ENCODE measurements around the gene NPAS3. TPM values are rescaled to one million over a fixed set of nuclear protein-coding genes. Genes with fewer than 3 reads are reported as not detected.

Gene NPAS3
- total RNA-seq, 4 donors from 2014 or later, result 4.0 to 12.2 (median 5.6) TPM

DNA sequence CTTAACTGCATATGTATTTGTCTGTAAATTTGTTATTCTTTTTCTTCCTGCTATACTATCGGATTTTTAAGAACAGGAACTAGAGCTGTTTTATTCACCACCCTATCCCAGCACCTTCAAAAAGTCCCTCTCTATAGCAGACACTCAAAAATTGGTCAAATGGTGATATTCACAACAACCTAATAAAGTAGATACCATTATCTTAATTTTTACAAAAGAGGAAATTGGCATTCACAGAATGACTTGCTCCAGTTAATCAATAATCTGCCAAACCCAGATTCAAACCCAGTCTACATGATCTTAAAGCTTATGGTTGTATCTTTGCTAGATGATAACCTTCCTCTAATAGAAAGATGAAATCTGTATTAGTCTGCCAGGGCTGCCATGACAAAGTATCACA is 585.6 kb downstream of the NPAS3 start:
- 90 to 93% methylated on average over 1 of the region's 1 CpG for WGBS, 2 donors

DNA sequence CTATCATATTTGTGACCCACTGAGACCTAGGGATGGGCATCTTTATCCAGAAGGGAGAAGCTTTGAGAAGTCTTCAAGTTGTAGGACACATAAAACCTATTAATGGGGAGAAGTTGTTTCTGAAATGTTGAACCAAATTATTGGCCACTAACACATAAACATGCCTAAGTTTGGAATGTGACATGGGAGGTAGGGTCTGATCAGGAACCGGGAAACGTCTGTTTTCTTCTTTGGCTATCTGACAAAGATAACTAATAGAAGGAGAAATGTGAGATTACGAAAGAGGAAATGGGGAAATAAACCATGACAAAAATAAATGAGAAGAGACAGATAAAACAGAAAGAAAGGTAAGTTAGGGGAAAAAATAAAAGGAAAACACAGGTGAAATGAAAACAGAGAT is 586.9 kb downstream of the NPAS3 start:
- WGBS, 2 donors, result 58 to 68% methylated on average over 3 of the region's 3 CpGs
- H3K27me3 ChIP-seq, result no peaks in the 10 kb centered on the region
- TF ChIP-seq, protein P1, sequence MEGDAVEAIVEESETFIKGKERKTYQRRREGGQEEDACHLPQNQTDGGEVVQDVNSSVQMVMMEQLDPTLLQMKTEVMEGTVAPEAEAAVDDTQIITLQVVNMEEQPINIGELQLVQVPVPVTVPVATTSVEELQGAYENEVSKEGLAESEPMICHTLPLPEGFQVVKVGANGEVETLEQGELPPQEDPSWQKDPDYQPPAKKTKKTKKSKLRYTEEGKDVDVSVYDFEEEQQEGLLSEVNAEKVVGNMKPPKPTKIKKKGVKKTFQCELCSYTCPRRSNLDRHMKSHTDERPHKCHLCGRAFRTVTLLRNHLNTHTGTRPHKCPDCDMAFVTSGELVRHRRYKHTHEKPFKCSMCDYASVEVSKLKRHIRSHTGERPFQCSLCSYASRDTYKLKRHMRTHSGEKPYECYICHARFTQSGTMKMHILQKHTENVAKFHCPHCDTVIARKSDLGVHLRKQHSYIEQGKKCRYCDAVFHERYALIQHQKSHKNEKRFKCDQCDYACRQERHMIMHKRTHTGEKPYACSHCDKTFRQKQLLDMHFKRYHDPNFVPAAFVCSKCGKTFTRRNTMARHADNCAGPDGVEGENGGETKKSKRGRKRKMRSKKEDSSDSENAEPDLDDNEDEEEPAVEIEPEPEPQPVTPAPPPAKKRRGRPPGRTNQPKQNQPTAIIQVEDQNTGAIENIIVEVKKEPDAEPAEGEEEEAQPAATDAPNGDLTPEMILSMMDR (IDR thresholded peaks at IDR 0.05), result no peak
- TF ChIP-seq POLR2A (IDR thresholded peaks at IDR 0.05), result no peak
- no peaks in the 10 kb centered on the region for H3K9me3 ChIP-seq
- intact Hi-C loops (cut with DNase I), result no loop called here
- H3K4me3 ChIP-seq (replicated peaks in 1 of 3), result no peak overlapping the region
- no peaks in the 10 kb centered on the region for H3K36me3 ChIP-seq
- H3K27ac ChIP-seq, result no peak overlapping the region
- no peaks in the 10 kb centered on the region for H3K4me1 ChIP-seq
- DNase-seq, result no peak

More for the DNA sequence above, 585.6 kb downstream of the NPAS3 start:
- H3K36me3 ChIP-seq, result no peaks in the 10 kb centered on the region
- intact Hi-C loops (cut with DNase I), result no loop called here
- DNase-seq, result no peak
- no peaks in the 10 kb centered on the region for H3K27me3 ChIP-seq
- no peaks in the 10 kb centered on the region for H3K9me3 ChIP-seq
- H3K4me1 ChIP-seq, result no peaks in the 10 kb centered on the region
- H3K27ac ChIP-seq, result no peak overlapping the region
- no peak overlapping the region for H3K4me3 ChIP-seq (replicated peaks in 1 of 3)
- TF ChIP-seq POLR2A (IDR thresholded peaks at IDR 0.05), result no peak
- TF ChIP-seq, protein P1 (IDR thresholded peaks at IDR 0.05), result no peak

DNA sequence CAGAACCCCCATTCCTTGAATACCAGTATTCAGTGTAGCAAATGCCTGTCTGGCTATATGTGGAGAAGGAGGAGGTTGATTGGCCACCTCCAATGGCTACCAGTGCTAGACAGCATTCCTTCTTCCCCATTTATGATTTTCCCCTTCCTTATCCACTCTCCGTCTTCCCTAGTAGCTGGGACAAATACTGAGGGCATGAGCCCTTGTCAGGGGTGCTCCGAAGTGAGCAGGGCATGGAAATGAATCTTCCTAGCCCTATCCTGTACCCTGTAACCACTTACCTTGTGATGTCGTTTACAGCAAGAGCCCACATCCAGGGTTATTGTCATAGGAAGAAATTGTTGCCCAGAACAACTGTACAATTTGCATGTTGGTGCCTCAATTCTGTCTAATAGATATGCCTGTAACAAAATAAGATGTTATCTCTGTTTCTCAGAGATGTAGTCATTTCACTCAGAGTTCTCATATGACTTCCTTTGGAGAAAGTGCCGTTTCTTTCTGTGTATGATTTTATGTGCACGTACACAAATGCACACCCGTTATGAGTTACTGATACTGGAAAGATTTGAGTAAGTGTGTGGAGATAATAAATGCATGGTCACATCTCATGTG is 588.5 kb downstream of the NPAS3 start:
- no peak for DNase-seq
- 91 to 95% methylated on average over 6 of the region's 6 CpGs for WGBS, 2 donors
- intact Hi-C loops (cut with DNase I), result no loop called here
- H3K4me3 ChIP-seq (replicated peaks in 1 of 3), result no peak overlapping the region
- H3K27ac ChIP-seq, result no peak overlapping the region
- TF ChIP-seq, protein P1 (IDR thresholded peaks at IDR 0.05), result no peak
- TF ChIP-seq POLR2A (IDR thresholded peaks at IDR 0.05), result no peak
- H3K4me1 ChIP-seq, result no peaks in the 10 kb centered on the region
- no peaks in the 10 kb centered on the region for H3K36me3 ChIP-seq
- no peaks in the 10 kb centered on the region for H3K27me3 ChIP-seq
- H3K9me3 ChIP-seq, result no peaks in the 10 kb centered on the region

DNA sequence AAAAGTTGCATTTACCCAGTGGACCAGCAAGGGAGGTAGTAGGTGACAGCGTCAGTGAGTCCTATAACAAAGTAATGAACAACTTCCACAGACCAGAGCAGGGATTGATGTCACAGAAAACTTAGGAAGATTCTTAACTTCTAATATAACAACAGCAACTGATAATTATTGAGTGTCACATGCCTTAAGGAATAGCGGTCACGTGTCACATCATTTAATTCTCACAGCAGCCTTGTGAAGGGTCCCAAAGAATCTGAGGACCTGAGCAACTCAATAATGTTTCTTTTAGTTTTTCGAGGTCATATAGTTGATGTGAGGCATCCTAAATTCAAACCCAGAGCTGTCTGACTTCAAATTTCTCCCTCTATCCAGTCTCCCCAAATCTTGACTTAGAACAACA is 590.0 kb downstream of the NPAS3 start:
- no peak for DNase-seq
- Histone ChIP-seq H3K9me3 (no peaks in the 10 kb centered on the region), H3K27me3 (no peaks in the 10 kb centered on the region), H3K4me3 (replicated peaks in 1 of 3) (no peak overlapping the region), H3K36me3 (no peaks in the 10 kb centered on the region), H3K27ac (no peak overlapping the region), H3K4me1 (no peaks in the 10 kb centered on the region)
- TF ChIP-seq, protein P1 (IDR thresholded peaks at IDR 0.05), result no peak
- TF ChIP-seq POLR2A (IDR thresholded peaks at IDR 0.05), result no peak
- WGBS, 2 donors, result 89 to 97% methylated on average over 4 of the region's 4 CpGs
- intact Hi-C loops (cut with DNase I), result no loop called here

DNA sequence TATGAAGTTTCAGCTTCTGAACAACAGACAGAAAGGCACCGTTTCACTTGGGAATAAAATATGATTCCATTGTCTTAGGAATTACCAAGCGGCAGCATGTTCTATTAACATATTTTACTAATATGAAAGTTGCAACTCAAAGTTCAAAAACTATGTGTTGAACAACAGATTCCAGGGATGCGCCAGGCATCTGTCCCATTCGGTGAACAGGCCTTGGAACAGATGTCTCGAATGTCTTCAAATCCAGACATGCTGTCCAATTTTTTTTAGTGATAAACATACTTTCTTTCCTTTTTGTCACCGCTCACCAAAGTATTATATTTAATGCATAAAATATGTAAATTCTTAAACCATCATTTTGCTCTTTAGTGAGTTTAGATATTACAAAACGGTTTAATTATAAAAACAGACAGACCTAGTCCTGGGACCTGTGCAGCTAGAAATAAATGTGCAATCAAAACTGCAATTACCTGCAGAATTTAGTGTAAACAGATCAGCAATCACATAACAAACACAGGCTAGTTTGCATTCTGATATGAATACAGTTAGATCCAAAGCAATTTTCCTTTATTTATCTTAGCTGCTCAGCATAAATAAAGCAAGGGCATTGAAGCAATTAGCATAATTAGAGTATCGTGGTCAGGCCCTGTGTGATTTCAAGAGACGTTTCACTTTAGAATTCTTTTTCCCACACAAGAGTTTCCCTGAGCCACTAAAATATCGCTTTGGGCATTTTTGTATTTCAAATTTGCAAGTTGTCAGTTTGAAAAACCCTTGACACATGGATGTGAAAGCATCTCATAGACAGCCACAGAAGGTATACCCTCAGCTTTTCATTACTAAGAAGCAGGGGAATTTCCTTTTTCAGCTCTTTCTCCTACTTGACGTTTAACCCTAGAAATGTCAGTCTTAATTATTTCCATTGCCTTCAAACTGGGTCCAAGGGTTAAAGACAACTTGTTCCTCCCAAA is 591.4 kb downstream of the NPAS3 start:
- H3K27ac ChIP-seq, result no peak overlapping the region
- intact Hi-C loops (cut with DNase I), result no loop called here
- H3K36me3 ChIP-seq, result no peaks in the 10 kb centered on the region
- no peak for TF ChIP-seq POLR2A (IDR thresholded peaks at IDR 0.05)
- TF ChIP-seq, protein P1 (IDR thresholded peaks at IDR 0.05), result no peak
- H3K4me3 ChIP-seq (replicated peaks in 1 of 3), result no peak overlapping the region
- no peaks in the 10 kb centered on the region for H3K4me1 ChIP-seq
- WGBS, 2 donors, result 83 to 85% methylated on average over 11 of the region's 11 CpGs
- H3K9me3 ChIP-seq, result no peaks in the 10 kb centered on the region
- no peaks in the 10 kb centered on the region for H3K27me3 ChIP-seq
- no peak for DNase-seq
